Measurements from ENCODE around the gene PLXNC1. TPM values are rescaled to one million over a fixed set of nuclear protein-coding genes. Genes with fewer than 3 reads are reported as not detected.

Gene PLXNC1
- total RNA-seq, 1 donor from 2014 or later: 14.2 TPM

DNA sequence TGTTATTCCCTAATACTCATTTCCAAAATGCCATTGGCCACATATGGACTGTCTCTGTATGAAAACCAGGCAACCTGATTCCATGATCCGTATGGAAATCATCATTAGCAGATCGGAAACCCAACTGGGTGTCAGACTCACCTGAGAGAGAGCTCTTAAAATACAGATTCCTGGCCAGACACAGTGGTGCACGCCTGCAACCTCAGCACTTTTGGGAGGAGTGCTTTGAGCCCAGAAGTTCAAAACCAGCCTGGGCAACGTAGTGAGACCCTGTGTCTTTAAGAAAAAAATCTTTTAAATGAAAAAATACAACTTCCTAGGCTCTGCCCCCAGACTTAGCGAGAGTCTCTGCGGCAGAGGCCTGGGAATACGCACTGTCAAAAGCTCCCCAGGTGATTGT is 37.4 kb downstream of the PLXNC1 start:
- intact Hi-C loops (cut with DNase I): no loop called here
- Histone ChIP-seq H3K27me3 (no peaks in the 10 kb centered on the region), H3K4me1 (peaks cover 10% of the 10 kb centered on the region), H3K9me3 (no peaks in the 10 kb centered on the region), H3K4me3 (no peak overlapping the region), H3K36me3 (no peaks in the 10 kb centered on the region), H3K27ac (no peak overlapping the region)
- DNase-seq (ENCODE audit: extremely low spot score in 2 of 2): no peak
- TF ChIP-seq, protein P1, sequence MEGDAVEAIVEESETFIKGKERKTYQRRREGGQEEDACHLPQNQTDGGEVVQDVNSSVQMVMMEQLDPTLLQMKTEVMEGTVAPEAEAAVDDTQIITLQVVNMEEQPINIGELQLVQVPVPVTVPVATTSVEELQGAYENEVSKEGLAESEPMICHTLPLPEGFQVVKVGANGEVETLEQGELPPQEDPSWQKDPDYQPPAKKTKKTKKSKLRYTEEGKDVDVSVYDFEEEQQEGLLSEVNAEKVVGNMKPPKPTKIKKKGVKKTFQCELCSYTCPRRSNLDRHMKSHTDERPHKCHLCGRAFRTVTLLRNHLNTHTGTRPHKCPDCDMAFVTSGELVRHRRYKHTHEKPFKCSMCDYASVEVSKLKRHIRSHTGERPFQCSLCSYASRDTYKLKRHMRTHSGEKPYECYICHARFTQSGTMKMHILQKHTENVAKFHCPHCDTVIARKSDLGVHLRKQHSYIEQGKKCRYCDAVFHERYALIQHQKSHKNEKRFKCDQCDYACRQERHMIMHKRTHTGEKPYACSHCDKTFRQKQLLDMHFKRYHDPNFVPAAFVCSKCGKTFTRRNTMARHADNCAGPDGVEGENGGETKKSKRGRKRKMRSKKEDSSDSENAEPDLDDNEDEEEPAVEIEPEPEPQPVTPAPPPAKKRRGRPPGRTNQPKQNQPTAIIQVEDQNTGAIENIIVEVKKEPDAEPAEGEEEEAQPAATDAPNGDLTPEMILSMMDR (IDR thresholded peaks at IDR 0.05): no peak
- TF ChIP-seq POLR2AphosphoS5 (IDR thresholded peaks at IDR 0.05; ENCODE audit: insufficient read depth in 1 of 2, low read depth in 1 of 2) (no peak), POLR2A (IDR thresholded peaks at IDR 0.05) (no peak)

DNA sequence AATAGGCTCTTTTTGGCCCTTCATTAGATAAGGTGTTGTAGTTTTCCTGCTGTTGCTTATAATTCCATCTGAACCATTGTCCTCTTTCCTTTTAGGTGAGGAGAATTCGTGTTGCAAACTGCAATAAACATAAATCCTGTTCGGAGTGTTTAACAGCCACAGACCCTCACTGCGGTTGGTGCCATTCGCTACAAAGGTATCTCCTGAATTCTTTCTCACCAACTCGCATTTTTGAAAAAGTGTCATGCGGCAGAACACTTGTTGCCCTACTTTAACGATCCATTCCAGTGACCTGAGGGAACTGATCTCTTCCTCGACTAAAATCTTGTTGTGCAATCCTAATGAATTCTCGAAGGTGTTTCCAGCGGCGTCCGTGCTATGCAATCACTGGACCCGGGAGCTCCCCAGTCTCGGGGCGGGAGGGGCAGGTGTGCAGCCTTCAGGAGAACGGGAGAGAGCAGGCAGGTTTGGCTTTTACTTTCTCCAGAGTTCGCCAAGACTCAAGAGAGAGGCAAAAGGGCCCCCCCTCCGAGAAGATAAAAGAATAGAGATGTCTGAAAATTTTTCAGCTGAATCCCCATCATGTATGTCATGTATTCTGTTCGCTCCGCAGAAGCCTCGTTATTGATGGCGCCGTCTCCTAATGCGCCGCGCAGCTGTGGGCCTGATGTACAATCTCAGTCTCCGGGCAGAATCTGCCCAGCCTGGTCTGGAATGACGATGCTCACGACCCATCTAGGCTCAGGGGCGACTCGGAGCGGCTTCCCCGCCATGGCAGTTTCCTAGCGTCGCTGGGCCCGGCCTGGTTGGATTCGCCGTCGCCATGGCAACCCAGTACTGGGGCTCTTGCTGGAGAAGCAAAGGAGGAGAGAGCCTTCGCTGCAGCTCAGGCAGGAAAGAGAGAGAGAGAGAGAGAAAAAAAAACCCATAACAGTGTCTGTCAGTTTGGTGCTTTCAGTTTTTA is 38.2 kb downstream of the PLXNC1 start:
- H3K4me3 ChIP-seq: peak overlapping the region; percentile 12 to 32
- TF ChIP-seq POLR2AphosphoS5 (IDR thresholded peaks at IDR 0.05; ENCODE audit: insufficient read depth in 1 of 2, low read depth in 1 of 2) (peak in 1 of 2 donors; percentile 26), POLR2A (IDR thresholded peaks at IDR 0.05) (no peak)
- TF ChIP-seq, protein P1 (IDR thresholded peaks at IDR 0.05): no peak
- DNase-seq (ENCODE audit: extremely low spot score in 2 of 2): no peak

DNA sequence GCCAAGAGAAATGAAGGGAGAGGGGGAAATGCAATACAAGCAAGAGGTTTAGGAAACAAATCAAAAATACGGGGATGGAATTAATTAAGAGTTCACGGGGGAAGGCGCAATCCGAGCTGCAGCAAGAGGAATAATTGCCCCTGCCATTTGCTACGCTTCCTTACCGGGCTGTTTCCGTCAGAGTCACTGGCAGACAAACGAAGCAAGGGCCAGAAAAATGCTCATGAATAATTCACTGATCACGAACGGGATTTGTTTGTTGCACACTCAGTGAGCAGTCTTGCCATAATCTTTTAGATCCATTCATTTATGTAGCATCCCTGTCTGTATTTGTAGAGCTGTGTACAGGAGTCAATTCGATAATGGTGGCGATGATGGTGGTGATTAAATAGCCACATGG is 39.0 kb downstream of the PLXNC1 start:
- no peak for DNase-seq (ENCODE audit: extremely low spot score in 2 of 2)
- Histone ChIP-seq H3K4me3 (peak overlapping the region; percentile 12 to 32), H3K36me3 (no peaks in the 10 kb centered on the region), H3K27me3 (no peaks in the 10 kb centered on the region), H3K4me1 (peaks cover 10% of the 10 kb centered on the region), H3K9me3 (no peaks in the 10 kb centered on the region), H3K27ac (peak overlapping the region; percentile 5)
- intact Hi-C loops (cut with DNase I): no loop called here
- TF ChIP-seq POLR2A (IDR thresholded peaks at IDR 0.05): no peak
- TF ChIP-seq, protein P1 (IDR thresholded peaks at IDR 0.05): no peak
- TF ChIP-seq POLR2AphosphoS5 (IDR thresholded peaks at IDR 0.05; ENCODE audit: insufficient read depth in 1 of 2, low read depth in 1 of 2): no peak

More for the DNA sequence above, 38.2 kb downstream of the PLXNC1 start:
- peaks cover 10% of the 10 kb centered on the region for H3K4me1 ChIP-seq
- H3K27ac ChIP-seq: peak overlapping the region; percentile 5
- H3K27me3 ChIP-seq: no peaks in the 10 kb centered on the region
- H3K36me3 ChIP-seq: no peaks in the 10 kb centered on the region
- no peaks in the 10 kb centered on the region for H3K9me3 ChIP-seq
- intact Hi-C loops (cut with DNase I): no loop called here

DNA sequence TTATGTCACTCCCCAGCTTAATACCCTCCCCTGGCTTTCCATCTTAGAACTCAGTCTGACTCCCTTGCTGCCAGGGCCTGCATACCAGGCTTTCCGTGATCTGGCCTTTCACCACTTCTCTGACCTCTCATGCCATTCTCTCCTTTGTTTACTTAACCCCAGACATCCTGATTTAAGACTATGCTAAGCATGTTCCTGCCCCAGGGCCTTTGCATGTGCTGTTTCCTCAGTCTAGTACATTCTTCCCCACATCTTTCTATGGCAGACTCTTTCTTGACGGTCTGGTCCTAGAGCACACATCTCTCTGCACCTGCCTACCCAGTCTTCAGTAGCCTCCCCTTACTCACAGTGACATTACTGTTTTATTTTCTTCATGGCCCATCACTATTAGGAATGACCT is 42.2 kb downstream of the PLXNC1 start:
- no peak for DNase-seq (ENCODE audit: extremely low spot score in 2 of 2)
- no peaks in the 10 kb centered on the region for H3K27me3 ChIP-seq
- H3K27ac ChIP-seq: no peak overlapping the region
- H3K9me3 ChIP-seq: no peaks in the 10 kb centered on the region
- peaks cover 10% of the 10 kb centered on the region for H3K4me1 ChIP-seq
- H3K4me3 ChIP-seq: no peak overlapping the region
- TF ChIP-seq, protein P1 (IDR thresholded peaks at IDR 0.05): no peak
- TF ChIP-seq POLR2A (IDR thresholded peaks at IDR 0.05): no peak
- TF ChIP-seq POLR2AphosphoS5 (IDR thresholded peaks at IDR 0.05; ENCODE audit: insufficient read depth in 1 of 2, low read depth in 1 of 2): no peak
- intact Hi-C loops (cut with DNase I): no loop called here
- H3K36me3 ChIP-seq: no peaks in the 10 kb centered on the region

DNA sequence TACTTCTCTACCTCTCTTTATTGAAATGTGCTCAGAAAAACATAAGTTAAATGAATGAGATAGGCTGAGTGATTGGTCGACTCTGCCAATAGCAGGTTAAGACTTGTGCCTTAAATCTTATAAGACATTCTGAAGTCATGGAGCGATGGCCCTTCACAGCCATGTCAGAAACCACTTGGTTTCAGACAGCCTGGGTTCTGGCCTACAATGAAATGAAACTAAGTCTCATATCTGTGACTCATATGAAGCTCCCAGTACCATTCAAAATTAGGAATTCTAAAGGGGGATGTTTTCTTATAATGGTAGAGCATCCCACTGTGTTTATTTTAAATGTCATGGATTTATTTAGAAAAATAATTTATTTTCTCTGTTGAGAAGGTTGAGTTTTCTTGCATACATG is 42.6 kb downstream of the PLXNC1 start:
- H3K4me3 ChIP-seq: no peak overlapping the region
- H3K27me3 ChIP-seq: no peaks in the 10 kb centered on the region
- H3K4me1 ChIP-seq: peaks cover 10% of the 10 kb centered on the region
- no peaks in the 10 kb centered on the region for H3K9me3 ChIP-seq
- no peaks in the 10 kb centered on the region for H3K36me3 ChIP-seq
- H3K27ac ChIP-seq: no peak overlapping the region
- TF ChIP-seq, protein P1 (IDR thresholded peaks at IDR 0.05): no peak
- no peak for TF ChIP-seq POLR2AphosphoS5 (IDR thresholded peaks at IDR 0.05; ENCODE audit: insufficient read depth in 1 of 2, low read depth in 1 of 2)
- no peak for TF ChIP-seq POLR2A (IDR thresholded peaks at IDR 0.05)
- no peak for DNase-seq (ENCODE audit: extremely low spot score in 2 of 2)
- intact Hi-C loops (cut with DNase I): no loop called here
